Measurements from ENCODE around the gene PDE3A.
"Not testable (repeated sequence)": the region's sequence is repeated elsewhere in the genome, so short reads cannot be mapped to it uniquely, and the experiment has no call there.

PDE3A gene

DNA sequence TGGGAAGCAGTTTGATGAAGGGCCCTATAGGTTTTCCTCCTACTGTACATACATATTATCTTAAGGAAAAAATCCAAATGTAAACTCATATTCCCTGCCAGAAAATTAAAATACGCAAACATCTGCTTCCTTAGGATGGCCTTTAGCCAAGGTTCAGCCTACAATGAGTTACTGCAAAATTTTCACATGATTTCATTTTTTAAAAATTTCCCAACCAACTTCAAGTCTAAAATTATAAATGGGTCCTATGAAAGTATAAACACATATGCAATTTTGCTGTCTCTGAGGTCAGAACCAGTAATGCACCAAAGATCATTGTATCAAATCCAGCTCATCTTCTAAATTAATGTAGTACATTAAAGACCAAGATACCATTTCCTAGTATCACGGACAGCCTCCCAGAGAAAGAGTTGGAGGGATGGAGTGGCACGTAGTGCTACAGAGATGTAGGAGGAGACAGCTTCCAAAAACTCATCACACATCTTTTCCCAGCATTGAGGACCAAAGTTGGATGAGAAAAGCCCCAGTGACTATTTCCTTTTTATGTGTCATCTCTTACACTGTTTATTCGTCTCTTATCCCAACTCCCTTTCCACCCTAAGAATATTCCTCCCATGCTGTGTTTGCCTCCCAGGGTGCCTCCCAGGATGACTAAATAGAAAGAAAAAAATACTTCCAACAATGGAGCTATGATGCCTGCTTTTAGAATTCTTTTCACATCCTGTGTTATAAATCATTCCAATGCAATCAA is 234.5 kb downstream of the PDE3A start:
- peak; percentile 89 for DNase-seq (ENCODE audit: low read depth, low spot score)

DNA sequence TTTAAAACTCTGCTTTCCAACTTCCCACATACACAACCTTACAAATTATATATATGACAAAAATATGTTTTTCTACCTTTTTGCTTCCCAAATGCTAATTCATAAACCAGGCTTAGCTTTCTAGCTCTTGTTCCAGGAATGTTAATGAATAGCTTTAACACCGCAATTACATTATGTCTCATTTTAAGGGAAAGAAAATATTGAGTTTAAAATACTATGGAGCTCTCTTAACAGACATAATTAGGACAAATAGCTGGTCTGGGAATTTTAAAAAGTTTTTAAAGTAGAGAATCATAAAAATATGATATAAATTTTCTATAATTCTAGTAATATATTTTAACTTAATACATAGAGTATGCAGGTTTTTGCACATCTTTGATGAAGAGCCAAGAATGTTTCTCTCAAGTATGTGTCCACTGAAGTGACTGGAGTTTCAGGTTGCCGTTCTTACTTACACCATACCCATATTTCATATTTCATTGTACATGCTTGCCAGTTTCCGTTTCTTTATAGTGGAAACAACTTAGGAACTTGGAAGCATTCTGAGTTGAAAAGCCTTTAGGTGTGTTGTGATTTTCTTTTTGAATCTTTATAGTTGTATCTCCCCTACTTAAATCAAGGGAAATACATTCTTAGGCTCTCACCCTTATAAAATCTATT is 236.2 kb downstream of the PDE3A start:
- DNase-seq (ENCODE audit: low read depth, low spot score): no peak

DNA sequence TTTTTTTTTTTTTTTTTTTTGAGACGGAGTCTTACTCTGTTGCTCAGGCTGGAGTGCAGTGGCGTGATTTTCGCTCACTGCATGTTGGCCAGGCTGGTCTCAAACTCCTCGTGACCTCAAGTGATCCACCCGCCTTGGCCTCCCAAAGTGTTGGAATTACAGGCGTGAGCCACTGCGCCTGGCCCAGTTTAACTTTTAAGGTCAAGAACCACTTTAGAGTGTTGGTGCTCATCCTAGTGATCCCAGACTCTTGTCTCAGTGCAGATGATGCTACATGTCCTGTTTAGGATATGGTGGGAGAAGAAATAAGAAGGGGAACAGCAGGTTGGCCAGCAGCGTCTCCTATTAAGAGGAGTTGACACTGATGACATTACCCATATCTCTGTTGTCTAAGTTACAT is 246.7 kb downstream of the PDE3A start:
- not testable (repeated sequence) for DNase-seq (ENCODE audit: low read depth, low spot score)

- DNase-seq (ENCODE audit: low read depth, low spot score): no peak
Observed at GRCh38 chr12:20616093-20616492, 247.8 kb downstream of the PDE3A start.

- DNase-seq (ENCODE audit: low read depth, low spot score): no peak
Observed at GRCh38 chr12:20620261-20620660, 251.9 kb downstream of the PDE3A start.

DNA sequence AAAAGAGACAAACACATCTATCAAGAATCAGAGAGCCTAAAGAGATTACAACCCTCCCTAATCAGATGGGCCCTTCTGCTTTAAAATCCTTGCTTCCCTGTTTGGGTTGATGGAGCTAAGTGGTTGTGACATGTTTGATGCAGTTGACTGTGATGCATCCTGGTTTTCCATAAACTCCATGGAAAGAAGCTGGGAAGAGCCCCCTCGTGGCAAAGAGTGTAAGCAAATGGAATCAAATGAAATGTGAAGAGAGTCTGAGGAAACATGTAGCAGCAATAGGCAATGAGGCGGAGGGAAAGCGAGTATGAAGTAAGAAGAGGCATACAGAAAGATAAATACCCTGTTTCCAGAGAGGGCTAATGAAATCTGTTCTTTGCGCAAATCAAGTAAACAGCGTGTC is 256.4 kb downstream of the PDE3A start:
- peak; percentile 49 for DNase-seq (ENCODE audit: low read depth, low spot score)

DNA sequence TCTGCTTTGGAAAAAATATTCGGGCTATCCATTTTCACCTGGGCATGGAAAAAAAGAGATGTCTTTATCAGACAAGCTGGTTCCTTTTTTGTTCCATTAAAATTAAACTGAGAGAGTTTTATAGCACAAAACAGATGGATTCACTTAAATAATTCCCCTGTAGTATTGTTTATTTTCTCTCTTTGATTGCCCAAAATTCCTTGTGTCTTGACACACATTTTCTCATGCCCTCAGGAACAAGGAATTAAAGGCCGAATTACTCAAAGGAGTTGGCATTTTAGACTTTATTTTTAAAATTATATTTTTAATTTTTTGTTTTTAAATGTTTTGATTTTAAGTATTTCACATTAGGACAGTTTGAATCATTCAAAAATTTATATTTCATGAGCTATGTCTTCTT is 257.2 kb downstream of the PDE3A start:
- DNase-seq (ENCODE audit: low read depth, low spot score): no peak

DNA sequence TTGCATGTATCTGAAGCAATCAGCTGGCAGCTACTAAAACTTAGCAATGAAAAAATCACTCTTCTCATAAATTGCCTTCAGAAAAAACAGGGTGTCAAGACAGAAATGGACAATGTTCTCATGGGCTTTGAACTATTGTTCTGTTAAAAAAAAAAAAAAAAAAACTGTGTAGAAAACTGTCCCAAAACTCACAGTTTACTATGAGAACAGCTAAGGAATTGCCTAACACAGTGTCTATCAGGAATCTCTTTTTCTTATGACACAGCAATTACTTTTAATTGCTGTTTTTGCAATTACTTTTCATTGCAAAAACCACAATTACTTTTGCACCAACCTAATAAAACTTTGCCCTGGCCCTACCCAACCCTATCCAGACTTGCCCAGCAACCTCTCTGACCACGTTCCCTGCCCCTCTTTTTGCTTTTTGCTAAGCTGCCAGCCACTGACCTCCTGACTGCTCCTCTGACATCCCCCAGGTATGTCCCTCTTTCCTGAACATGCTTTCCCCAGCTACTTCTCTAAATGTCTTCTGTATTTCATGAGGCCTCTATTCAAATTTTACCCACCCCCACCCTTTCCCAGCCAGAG is 258.8 kb downstream of the PDE3A start:
- DNase-seq (ENCODE audit: low read depth, low spot score): no peak

DNA sequence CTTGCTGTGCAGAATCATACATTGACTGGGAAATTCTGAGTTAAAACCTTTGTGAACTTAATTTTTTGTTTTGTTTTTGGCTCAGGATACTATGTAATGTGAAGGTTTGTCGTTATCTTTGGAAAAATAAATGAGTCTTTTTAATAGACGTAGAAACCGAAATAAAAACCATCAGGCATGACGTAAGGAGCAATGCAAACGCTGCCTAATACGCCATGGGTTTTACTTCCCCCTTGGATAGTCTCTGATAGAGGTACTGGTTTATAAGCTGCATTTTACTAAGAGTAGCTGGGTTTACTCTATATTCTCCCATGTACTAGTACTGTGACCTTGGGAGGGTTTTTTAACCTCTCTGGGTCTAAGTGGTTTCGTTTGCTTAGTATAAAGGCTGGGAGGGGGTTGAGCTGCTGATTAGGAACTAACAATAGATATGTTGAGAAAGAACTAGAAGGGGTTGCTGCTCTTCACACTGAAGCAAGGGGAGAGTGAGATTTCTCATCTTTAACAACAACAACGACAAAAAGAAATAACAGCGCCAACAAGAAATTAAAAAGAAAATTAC is 260.0 kb downstream of the PDE3A start:
- DNase-seq (ENCODE audit: low read depth, low spot score): no peak

DNA sequence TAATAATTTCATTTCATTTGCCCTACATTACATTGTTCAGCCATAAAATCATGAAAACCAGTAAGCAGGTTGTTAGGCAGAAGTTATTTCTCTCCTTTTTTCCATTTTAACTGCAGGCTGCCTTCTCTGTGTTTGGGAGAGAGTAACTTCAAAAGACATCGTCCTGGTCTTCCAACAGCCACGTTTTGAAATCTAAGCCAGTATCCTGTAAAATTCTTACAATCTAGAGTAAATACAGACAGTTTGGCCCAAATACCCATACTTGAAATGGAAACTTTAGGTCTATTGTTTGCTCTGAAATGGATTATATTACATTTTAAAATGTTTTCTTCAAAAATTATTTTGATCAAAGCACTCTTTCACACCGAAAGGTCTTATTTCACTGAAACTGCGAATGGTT is 260.7 kb downstream of the PDE3A start:
- no peak for DNase-seq (ENCODE audit: low read depth, low spot score)

GRCh38 chr12:20629414-20630156 is 261.2 kb downstream of the PDE3A start:
- peak; percentile 77 for DNase-seq (ENCODE audit: low read depth, low spot score)

DNA sequence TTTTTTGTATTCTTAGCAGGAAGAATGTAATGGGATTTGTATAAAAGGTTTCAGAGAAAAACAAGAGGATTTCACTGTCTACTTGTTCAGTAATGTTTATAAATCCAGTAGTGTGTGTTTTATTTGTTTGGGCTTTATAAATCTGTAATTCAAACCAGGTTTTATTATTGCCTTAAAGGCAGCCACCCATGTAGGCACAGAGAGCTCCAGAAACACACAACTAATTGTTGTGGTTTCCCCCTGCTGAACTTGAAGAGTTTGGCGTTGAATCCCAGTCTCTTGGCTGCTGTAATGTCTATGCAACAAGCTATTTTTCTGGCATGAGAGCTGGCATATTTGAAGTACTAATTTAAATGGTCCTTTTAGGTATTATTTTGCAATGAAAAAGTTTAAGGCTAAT is 263.4 kb downstream of the PDE3A start:
- DNase-seq (ENCODE audit: low read depth, low spot score): peak; percentile 49

- DNase-seq (ENCODE audit: low read depth, low spot score): no peak
Observed at GRCh38 chr12:20641106-20641505, 272.8 kb downstream of the PDE3A start.

DNA sequence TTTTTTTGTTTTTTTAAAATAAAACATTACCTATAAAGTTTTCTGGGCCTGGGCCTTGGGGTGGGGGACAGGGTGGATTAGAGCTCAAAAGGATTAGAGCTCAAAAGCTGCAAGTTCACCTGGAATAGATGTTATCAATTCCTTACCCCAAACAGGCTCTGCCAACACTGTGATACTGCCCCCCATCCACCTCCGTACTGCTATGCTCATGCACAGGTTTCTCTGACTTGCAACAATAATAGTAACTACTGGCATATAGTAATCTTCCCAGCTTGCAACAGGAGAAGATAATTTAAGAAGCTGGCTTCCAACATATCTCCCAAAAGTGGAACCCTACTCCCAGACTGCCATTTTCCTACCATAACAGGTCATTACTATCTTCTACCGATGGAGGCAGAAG is 275.5 kb downstream of the PDE3A start:
- DNase-seq (ENCODE audit: low read depth, low spot score): no peak

- peak; percentile 59 for DNase-seq (ENCODE audit: low read depth, low spot score)
Observed at GRCh38 chr12:20646239-20646827, 278.0 kb downstream of the PDE3A start.

DNA sequence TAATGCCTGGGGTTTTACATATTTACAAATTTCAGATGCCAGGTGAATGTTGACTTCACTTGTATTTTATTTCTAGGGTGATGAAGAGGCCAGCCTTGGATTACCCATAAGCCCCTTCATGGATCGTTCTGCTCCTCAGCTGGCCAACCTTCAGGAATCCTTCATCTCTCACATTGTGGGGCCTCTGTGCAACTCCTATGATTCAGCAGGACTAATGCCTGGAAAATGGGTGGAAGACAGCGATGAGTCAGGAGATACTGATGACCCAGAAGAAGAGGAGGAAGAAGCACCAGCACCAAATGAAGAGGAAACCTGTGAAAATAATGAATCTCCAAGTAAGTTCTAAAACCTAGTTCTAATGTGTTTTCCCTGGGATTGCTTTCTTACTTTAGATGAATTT is 285.5 kb downstream of the PDE3A start:
- DNase-seq (ENCODE audit: low read depth, low spot score): no peak

DNA sequence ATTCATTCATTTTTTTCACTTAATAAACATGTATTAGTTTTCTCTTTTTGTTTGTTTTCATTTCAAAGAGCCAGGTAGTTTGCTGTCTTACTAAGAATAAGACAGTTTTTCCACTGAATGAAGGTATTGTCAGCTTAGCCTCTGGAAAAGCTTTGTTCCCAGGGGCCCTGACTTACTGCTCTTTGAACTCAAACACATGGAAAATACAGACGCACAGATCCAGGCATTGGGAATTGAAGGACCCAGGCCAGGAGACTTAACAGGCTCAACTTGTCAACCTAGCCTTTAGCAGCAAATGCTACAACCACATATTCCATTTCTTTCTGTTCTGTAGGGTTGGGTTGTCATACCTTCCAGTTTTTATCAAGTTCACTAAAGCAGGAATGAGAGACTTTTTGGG is 288.3 kb downstream of the PDE3A start:
- no peak for DNase-seq (ENCODE audit: low read depth, low spot score)

DNA sequence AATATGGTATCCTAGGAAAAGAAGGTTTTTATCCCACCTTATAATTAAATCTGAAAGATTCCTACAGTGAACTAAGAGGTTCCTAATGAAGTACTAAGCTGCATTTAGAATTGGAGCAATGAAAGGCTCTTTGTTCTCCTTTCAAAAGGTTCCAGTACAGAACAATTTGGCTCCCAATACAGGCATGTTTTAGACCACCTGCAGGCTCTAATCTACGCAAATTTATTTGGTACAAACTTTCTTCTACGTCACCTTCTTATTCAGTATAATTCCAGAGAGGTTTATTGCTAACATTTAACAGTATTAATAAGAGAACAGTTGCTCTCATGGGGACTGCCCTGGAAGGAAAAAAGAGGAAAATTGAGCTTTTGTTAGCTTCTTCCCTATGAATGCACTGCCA is 289.2 kb downstream of the PDE3A start:
- peak; percentile 8 for DNase-seq (ENCODE audit: low read depth, low spot score)

- no peak for DNase-seq (ENCODE audit: low read depth, low spot score)
Observed at GRCh38 chr12:20681334-20681733, 313.0 kb downstream of the PDE3A start.

- DNase-seq (ENCODE audit: low read depth, low spot score): peak; percentile 29
Observed at GRCh38 chr12:20695232-20695631, 326.9 kb downstream of the PDE3A start, which contains the start of gene SLCO1C1. Gene SLCO1C1 (plus strand): TSS chr12:20695332. CDS start chr12:20699577, 4,245 bp downstream.

GRCh38 chr12:20696181-20696905 is 328.0 kb downstream of the PDE3A start:
- DNase-seq (ENCODE audit: low read depth, low spot score): peak; percentile 18
